GM15510 (cell line): ENCODE results near the gene SLC39A9.

Source experiments
- POLR2A ChIP-seq: IDR thresholded peaks from 3 replicates; pipeline ENCODE4 v1.6.1; 2011; ENCODE audit warnings: borderline replicate concordance; ENCODE audit not compliant: insufficient read length; ENCODE audit errors: extremely low read depth

SLC39A9 gene

DNA sequence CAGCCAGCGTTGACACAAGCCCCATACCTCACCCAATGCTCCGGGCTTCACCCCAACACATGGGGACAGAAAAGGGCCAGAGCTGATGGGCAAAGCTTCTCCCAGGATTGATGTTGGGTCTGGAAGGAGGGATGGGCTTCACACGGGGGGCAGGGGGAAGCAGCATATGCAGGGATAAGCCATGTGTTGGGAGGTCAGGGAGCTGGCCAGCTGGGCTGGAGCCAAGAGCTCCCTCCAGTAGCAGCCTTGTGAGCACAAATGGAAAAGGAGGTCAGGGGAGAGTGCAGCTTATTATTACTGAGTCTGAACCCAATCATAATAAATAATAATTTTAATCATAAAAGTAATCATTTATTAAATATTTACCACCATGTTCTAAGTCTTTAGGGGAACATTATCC, 95.3 kb downstream of the SLC39A9 start:
- TF ChIP-seq POLR2A: no peak

DNA sequence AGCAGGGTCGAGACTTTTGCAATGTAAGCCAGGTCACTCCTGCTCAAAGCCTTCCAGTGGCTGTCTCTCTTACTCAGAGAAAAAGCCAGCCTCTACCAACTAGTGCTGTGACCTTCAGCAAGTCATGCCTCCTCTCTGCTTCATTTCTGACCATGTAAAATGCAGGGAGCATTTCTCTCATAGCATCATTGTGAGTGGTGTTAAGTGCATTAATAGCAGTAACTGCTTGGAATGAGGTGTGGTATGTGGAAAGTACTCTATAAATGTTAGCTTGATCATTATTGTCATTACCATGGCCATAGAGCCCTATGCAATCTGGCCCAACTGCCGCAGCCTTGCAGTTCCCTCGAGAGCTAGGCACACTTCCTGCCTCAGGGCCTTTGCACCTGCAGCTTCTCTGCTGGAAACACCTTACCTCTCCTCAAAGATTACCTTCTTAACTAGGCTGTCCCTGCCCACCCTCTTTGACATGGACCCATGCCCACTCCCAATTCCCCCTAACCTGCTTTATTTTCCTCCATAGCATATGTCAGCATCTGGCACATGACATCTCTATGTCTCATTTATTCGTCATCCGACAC, 96.9 kb downstream of the SLC39A9 start:
- TF ChIP-seq POLR2A: no peak

DNA sequence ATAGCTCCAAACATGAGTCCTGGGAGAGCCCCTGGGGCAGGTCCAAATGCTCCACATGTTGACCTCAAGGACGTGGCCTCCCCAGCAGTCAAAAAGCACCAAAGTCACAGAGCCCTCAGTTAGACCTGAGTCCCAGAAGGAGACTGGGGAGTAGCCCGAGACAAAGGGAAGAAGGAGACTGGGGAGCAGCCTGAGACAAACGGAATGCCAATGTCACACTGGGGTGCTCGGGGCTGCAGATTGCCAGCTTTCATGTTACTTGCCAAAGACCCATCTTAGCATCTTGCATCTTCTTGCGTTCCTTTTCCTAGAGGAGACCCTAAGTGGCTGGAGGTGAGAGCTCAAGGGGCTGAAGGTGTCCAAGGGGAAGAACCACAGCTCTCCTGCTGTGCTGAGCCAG, 100.9 kb downstream of the SLC39A9 start:
- TF ChIP-seq POLR2A: no peak

DNA sequence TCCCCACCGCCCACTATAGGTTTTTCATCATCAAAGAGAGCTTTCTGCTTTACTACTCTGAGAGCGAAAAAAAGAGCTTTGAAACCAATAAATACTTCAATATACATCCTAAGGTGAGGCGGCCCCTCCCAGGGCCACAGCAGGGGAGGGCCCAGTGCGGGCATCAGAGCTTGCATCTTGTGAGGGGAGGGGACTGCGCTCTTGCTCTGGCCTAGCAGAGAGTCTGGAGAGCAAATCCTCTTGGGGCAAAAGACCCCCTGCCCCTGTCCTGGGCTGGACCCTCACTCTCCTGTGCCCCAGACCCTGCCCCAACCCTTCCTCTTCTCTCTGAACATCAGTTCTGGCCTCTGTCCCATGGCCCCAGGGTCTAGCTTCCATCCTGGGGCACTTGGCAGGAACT, 101.6 kb downstream of the SLC39A9 start:
- no peak for TF ChIP-seq POLR2A

DNA sequence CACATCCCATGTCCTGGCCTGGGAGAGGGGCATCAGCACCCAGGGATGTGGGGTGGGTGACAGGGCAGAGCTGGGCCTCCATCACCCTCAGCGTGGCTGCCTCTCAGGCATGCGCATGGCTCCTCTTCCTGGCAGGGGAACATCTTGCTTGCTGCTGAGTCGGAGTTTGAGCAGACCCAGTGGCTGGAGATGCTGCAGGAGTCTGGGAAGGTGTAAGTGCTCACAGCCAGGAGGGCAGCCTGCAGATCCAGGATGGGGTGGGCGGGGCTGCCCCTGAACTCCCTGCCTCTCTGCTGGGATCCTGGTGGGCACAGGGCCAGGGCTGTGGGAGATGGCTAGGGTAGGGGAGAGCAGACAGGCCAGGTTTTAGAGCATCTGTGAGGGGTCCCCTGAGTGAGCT, 102.2 kb downstream of the SLC39A9 start:
- TF ChIP-seq POLR2A: no peak

DNA sequence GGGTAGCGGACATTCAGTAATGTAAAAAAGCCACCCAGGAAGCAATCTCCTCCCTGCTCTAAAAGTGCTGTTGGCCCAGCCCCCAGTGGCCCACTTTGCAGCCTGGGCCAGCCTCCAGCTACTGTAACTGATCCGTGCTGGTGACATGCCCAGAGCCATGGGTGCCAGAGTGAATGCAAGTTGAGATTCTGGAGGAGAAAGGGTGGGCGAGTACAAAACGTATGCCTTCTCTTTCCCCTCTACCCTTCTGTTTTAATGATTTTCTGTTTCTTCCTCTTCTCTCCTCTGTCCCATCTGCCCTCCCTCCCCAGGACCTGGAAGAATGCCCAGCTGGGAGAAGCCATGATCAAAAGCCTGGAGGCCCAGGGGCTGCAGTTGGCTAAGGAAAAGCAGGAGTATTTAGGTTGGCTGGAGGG, 102.9 kb downstream of the SLC39A9 start:
- no peak for TF ChIP-seq POLR2A

DNA sequence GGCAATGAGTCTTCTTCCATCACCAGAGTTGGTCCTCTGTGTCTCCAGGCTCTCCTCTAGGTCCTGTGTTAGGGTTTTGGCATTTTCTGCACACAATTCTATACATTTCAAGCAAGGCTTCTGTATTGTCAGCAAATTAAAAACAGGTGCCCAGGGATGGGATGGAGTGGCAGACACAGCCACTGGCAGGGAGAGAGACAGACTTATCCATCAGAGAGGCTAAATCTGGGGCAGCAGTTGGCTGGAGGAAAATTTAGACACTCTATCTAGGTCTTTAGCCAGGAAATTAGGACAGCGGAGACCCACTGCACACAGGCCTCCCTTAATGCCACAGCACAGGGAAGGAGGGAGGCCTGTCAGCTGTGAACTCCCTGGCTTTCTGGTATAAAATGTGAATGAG, 106.3 kb downstream of the SLC39A9 start:
- no peak for TF ChIP-seq POLR2A

DNA sequence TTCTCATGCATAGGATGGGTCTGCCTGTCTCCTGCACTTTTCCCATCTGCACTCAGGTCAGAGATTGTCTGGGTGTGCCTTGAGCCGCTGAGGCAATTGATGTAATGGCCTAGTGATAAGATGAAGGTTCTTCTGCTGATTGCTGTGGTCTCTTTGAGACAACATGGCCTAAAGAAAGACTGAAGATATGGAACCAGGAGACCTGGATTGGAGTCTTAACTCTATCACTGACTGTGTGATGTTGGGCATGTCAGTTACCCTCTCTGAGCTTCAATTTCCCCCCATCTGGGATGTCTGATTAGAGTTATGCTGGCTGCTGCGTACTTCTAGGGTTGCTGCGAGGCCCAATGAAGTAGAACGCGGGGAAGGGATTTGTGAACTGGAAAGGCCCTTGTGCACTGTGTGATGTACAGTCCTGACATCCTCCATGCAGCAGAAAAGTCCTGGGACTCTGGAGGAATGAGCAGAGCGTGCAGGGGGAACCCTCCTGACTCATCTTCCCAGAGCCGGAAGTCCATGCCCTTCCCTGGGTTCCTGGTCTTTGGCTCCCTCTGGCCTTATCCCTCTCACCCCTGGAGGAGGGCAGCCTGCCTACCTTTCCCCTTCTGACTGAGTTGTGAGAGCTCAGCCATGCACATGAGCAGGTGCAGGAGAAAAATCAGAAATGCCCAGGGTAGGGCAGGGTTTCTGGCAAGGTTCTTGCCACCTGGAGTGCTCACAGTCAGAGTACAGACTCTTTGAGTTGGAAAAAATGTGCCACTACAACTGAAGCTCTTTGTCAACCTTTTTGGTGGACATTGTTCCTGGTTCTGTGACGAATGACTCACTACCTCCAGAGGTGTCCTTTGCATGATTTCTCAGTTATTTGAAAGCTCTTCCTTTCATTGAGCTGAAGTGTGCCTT, 107.1 kb downstream of the SLC39A9 start:
- TF ChIP-seq POLR2A: no peak

DNA sequence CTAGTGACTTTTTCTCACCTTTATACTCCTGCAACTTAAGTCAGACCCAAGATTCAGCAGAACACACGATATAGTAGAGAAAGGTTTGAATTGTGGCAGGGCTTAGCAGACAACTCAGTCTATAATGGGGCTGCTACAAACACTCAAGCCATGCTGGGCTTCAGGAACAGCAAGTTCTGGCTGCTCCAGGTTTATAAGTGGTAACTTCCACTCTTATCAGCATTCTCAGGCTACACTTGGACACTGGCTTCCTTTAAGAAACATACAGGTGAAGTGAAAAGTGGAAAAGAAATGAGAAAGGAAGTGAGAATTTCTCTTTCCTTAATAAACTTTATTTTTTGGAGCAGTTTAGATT, 107.7 kb downstream of the SLC39A9 start:
- no peak for TF ChIP-seq POLR2A
